Spleen (tissue), 11 donors: Measurements from ENCODE around the gene CPT1A. TPM values are rescaled to one million over a fixed set of nuclear protein-coding genes. Genes with fewer than 3 reads are reported as not detected.

Source experiments
- DNase-seq: peaks from one replicate; pipeline ENCODE4 v3.0.0-alpha.2; 2020
- H3K27ac ChIP-seq, 8 donors: fragments of 200-600 bp; sonication (generic) in 7 of 8; 1 replicate in 4 of 8; 2 replicates in 4 of 8; pipeline versions ENCODE4 v1.5.0 to v1.8.0; 2016 to 2021; ENCODE audit warnings: inconsistent platforms in 4 of 8, mild to moderate bottlenecking in 4 of 8, moderate library complexity in 1 of 8
- H3K27me3 ChIP-seq, 7 donors: fragments of 200-600 bp; sonication (generic) in 6 of 7; replicated peaks in 1 of 7; 1 replicate in 4 of 7; 2 replicates in 3 of 7; pipeline versions ENCODE4 v1.5.0 to v1.8.0; 2016 to 2021; ENCODE audit warnings: inconsistent platforms in 3 of 7, mild to moderate bottlenecking in 1 of 7
- H3K36me3 ChIP-seq, 6 donors: fragments of 200-600 bp; sonication (generic) in 5 of 6; 1 replicate in 4 of 6; 2 replicates in 2 of 6; pipeline versions ENCODE4 v1.5.0 to v1.8.0; 2016 to 2021; ENCODE audit warnings: inconsistent platforms in 2 of 6
- H3K4me1 ChIP-seq, 6 donors: fragments of 200-600 bp; sonication (generic) in 5 of 6; 1 replicate in 3 of 6; 2 replicates in 3 of 6; pipeline versions ENCODE4 v1.5.0 to v1.8.0; 2016 to 2021; ENCODE audit warnings: inconsistent platforms in 3 of 6
- H3K4me3 ChIP-seq, 8 donors: fragments of 200-600 bp; sonication (generic) in 7 of 8; 1 replicate in 4 of 8; 2 replicates in 4 of 8; pipeline versions ENCODE4 v1.5.0 to v1.8.0; 2016 to 2021; ENCODE audit warnings: inconsistent platforms in 4 of 8, mild to moderate bottlenecking in 4 of 8, moderate library complexity in 2 of 8
- H3K9me3 ChIP-seq, 8 donors: fragments of 200-600 bp; sonication (generic) in 7 of 8; 1 replicate in 4 of 8; 2 replicates in 4 of 8; pipeline versions ENCODE4 v1.5.0 to v1.8.0; 2016 to 2021; ENCODE audit warnings: inconsistent platforms in 4 of 8
- POLR2A ChIP-seq, 3 donors: fragments of 450-650 bp; IDR thresholded peaks; one replicate each; pipeline ENCODE4 v1.5.1; 2017; ENCODE audit warnings: antibody characterized with exemption in 3 of 3, mild to moderate bottlenecking in 1 of 3
- POLR2AphosphoS5 ChIP-seq, 3 donors: sonication (generic); formaldehyde crosslinking; IDR thresholded peaks; one replicate each; pipeline ENCODE4 v1.5.1; 2017; ENCODE audit warnings: antibody characterized with exemption in 3 of 3
- WGBS, 5 donors: extraction: QIAGEN DNeasy Blood & Tissue Kit in 3 of 5; methylation state at CpG; one replicate each; pipeline versions ENCODE4 v1.1.5 to v1.1.7; 2013 to 2018; 5-methylcytosine and 5-hydroxymethylcytosine counted together
- intact Hi-C: fragments of 100-400 bp; cut with DNase I; formaldehyde crosslinking; loops from one replicate; pipeline ENCODE4 v1.15.0; 2023; ENCODE audit warnings: low total_unique reads
- polyA plus RNA-seq, 3 donors: library from polyadenylated mRNA; stranded (reverse); fragments of 200-250 nt; gene quantifications; one replicate each; pipeline ENCODE4 v1.2.1, GENCODE V29; 2013
- total RNA-seq, 7 donors: library from RNA; depleted of rRNA in 3 of 7; stranded (reverse); fragments of >200 nt in 3 of 7; fragmentation: NEBNext Ultra II Directional in 4 of 7; extraction: Animal tissue kit (Norgen Biotek cat#: 25700) in 4 of 7; gene quantifications; one replicate each; pipeline versions ENCODE4 v1.1.0 to v1.2.1, GENCODE V29; 2016 to 2021
- TF ChIP-seq, protein P1 (sequence below), 11 experiments: fragments of 200-600 bp in 7 of 11; fragments of 450-650 bp in 4 of 11; sonication (generic) in 4 of 11; IDR thresholded peaks in 8 of 11; conservative IDR thresholded peaks in 3 of 11; 1 replicate in 7 of 11; 2 replicates in 4 of 11; pipeline versions ENCODE4 v1.4.0 to v1.8.0; 2016 to 2021; ENCODE audit warnings: antibody characterized with exemption in 11 of 11, inconsistent platforms in 4 of 11, mild to moderate bottlenecking in 1 of 11
- donor health status: healthy with polysubstance abuse.
- donor health status: DM: no; HTN: no; CAD: no; lungs with moderate emphysema.
- donor health status: DM: no; HTN: no; CAD: no.
- donor health status: Bipolar disorder and iron deficiency.
- donor health status: healthy.
- donor health status: DM: no; HTN: no; CAD: no.
- donor health status: DM: yes; HTN: yes; CAD: no.

CPT1A gene
- total and polyA plus RNA-seq, 10 donors = 6.7 to 118 (median 69.4) TPM

DNA sequence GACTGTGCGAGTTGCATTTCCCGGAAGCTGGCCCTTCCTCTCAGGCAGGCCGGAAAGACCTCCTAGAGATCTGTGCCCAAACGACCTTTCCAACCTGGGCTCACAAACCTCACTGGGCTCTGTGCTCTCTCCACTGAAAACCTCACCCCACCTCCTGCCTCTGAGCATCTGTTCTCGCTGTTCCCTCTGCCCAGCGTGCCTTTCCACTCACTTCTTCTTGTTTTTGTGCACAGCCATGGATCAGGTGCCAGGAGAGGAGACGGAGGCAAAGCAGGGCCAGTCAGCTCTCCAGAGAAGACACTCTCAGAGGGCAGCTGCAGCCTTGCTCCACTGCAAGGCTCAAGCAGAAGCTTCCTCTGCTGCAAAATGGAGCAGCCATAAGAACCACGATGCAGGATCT is 10.9 kb upstream of the CPT1A start:
- Histone ChIP-seq H3K9me3 (no peaks in the 10 kb centered on the region), H3K36me3 (no peaks in the 10 kb centered on the region), H3K27ac (no peak overlapping the region), H3K4me3 (no peak overlapping the region), H3K27me3 (peaks cover 0 to 34% (median 13%) of the 10 kb centered on the region in 7 donors), H3K4me1 (peaks cover 5 to 23% (median 16%) of the 10 kb centered on the region in 6 donors)
- TF ChIP-seq POLR2AphosphoS5 (IDR thresholded peaks at IDR 0.05) (no peak), POLR2A (IDR thresholded peaks at IDR 0.05) (no peak)
- TF ChIP-seq, protein P1, sequence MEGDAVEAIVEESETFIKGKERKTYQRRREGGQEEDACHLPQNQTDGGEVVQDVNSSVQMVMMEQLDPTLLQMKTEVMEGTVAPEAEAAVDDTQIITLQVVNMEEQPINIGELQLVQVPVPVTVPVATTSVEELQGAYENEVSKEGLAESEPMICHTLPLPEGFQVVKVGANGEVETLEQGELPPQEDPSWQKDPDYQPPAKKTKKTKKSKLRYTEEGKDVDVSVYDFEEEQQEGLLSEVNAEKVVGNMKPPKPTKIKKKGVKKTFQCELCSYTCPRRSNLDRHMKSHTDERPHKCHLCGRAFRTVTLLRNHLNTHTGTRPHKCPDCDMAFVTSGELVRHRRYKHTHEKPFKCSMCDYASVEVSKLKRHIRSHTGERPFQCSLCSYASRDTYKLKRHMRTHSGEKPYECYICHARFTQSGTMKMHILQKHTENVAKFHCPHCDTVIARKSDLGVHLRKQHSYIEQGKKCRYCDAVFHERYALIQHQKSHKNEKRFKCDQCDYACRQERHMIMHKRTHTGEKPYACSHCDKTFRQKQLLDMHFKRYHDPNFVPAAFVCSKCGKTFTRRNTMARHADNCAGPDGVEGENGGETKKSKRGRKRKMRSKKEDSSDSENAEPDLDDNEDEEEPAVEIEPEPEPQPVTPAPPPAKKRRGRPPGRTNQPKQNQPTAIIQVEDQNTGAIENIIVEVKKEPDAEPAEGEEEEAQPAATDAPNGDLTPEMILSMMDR (IDR thresholded peaks at IDR 0.05 in 8 of 11, conservative IDR thresholded peaks at IDR 0.05 in 3 of 11) = no peak
- WGBS, 5 donors = 62 to 82% (median 68%) methylated on average over 8 of the region's 8 CpGs
- intact Hi-C loops = no loop called here
- peak; percentile 16 for DNase-seq

DNA sequence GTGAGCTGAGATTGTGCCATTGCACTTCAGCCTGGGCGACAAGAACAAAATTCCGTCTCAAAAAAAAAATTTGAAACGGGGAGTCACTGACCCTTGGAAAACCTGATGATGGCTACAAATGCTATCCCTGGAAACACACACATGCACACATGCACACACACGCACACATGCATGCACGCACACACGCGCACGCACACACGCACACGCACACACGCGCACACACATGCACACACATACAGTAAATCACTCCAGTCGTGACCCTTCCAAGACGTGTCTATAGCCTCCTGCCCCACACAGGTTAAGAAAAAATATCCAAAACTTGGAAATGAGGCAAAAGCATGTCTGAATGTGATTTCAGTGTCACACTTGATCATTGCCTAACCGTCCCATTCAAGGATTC is 6.7 kb upstream of the CPT1A start:
- Histone ChIP-seq H3K36me3 (no peaks in the 10 kb centered on the region), H3K27ac (no peak overlapping the region), H3K9me3 (no peaks in the 10 kb centered on the region), H3K4me3 (no peak overlapping the region), H3K4me1 (peaks cover 0 to 14% (median 11%) of the 10 kb centered on the region in 6 donors), H3K27me3 (peaks cover 0 to 8% (median 0%) of the 10 kb centered on the region in 7 donors)
- peak; percentile 9 for DNase-seq
- TF ChIP-seq POLR2AphosphoS5 (IDR thresholded peaks at IDR 0.05) = no peak
- intact Hi-C loops = no loop called here
- 86 to 97% (median 90%) methylated on average over 15 of the region's 15 CpGs for WGBS, 5 donors

DNA sequence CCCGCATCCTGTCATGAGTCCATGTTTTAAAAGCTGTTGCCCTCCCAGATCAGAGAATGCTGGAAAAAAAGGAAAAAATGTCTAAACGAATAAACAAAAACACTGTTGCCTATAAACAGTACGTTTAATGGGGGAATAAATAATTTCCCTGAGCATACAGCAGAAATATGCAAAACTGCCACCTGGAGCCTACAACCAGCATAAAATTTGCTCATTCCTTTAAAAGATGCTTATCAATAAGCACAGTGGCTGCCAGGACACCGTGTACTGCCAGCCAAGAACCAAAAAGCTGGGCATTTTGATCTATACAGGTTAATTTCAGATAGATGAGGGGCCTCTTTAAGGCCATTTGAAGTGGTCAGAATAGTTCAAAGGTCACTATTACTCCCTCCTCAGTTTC is 5.7 kb upstream of the CPT1A start:
- TF ChIP-seq, protein P1 (IDR thresholded peaks at IDR 0.05 in 8 of 11, conservative IDR thresholded peaks at IDR 0.05 in 3 of 11) = no peak
- TF ChIP-seq POLR2A (IDR thresholded peaks at IDR 0.05) (no peak), POLR2AphosphoS5 (IDR thresholded peaks at IDR 0.05) (no peak)
- no peak for DNase-seq
- H3K4me3 ChIP-seq = no peak overlapping the region
- H3K27ac ChIP-seq = no peak overlapping the region
- intact Hi-C loops = no loop called here
- no peaks in the 10 kb centered on the region for H3K36me3 ChIP-seq
- no peaks in the 10 kb centered on the region for H3K9me3 ChIP-seq
- H3K4me1 ChIP-seq = peaks cover 3 to 24% (median 20%) of the 10 kb centered on the region in 6 donors
- peaks cover 0 to 1% (median 0%) of the 10 kb centered on the region in 7 donors for H3K27me3 ChIP-seq
- WGBS, 5 donors = 69 to 87% (median 82%) methylated on average over 4 of the region's 4 CpGs

DNA sequence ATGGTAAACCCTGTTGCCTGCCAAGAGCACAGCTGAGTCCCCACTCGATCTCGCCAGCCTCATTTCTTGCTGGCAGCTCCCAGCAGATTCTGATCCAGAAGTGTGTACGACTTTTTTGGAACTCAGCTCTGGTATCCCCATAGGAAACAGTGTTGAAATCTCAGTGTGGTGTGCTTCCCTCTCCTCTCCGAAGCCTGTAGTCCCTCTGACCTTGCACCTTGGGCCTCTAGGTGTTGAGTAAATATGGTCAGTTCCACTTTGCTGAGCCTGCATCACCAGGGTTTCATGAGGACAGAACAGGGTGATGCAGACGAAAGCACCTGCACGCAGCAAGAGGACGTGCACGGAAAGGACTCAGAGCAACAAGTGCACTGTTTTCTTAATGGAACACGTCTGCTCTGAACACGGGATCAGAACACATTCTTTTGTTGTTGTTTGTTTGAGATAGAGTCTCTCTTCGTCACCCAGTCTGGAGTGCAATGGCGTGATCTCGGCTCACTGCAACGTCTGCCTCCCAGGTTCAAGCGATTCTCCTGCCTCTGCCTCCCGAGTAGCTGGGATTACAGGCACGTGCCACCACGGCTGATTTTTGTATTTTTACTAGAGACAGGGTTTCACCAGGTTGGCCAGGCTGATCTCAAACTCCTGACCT is 3.8 kb upstream of the CPT1A start:
- H3K36me3 ChIP-seq = no peaks in the 10 kb centered on the region
- intact Hi-C loops = no loop called here
- no peak overlapping the region for H3K4me3 ChIP-seq
- TF ChIP-seq POLR2AphosphoS5 (IDR thresholded peaks at IDR 0.05) (no peak), POLR2A (IDR thresholded peaks at IDR 0.05) (no peak)
- TF ChIP-seq, protein P1 (IDR thresholded peaks at IDR 0.05 in 8 of 11, conservative IDR thresholded peaks at IDR 0.05 in 3 of 11) = no peak
- no peaks in the 10 kb centered on the region for H3K27me3 ChIP-seq
- 79 to 85% (median 82%) methylated on average over 18 of the region's 18 CpGs for WGBS, 5 donors
- no peak for DNase-seq
- no peaks in the 10 kb centered on the region for H3K9me3 ChIP-seq
- H3K27ac ChIP-seq = no peak overlapping the region
- peaks cover 8 to 39% (median 28%) of the 10 kb centered on the region in 6 donors for H3K4me1 ChIP-seq
